Karpas-422 (cell line): ENCODE results near the gene PLAC9. TPM values are rescaled to one million over a fixed set of nuclear protein-coding genes. Genes with fewer than 3 reads are reported as not detected.

ENCODE experiments used
- DNase-seq: peaks from one replicate; pipeline ENCODE4 v3.0.0-alpha.2; 2015
- H2AFZ ChIP-seq: fragments of 200-600 bp; sonication (generic); 2 replicates; pipeline ENCODE4 v1.6.1; 2014; ENCODE audit warnings: antibody characterized with exemption, low read length, mixed read lengths
- H3K27ac ChIP-seq: fragments of 200-600 bp; sonication (generic); 2 replicates; pipeline ENCODE4 v1.5.1; 2014; ENCODE audit warnings: mild to moderate bottlenecking, low read length, moderate library complexity
- H3K27me3 ChIP-seq: fragments of 200-600 bp; sonication (generic); 2 replicates; pipeline ENCODE4 v1.6.1; 2014; ENCODE audit warnings: low read length, mixed read lengths
- H3K36me3 ChIP-seq: fragments of 200-600 bp; sonication (generic); 2 replicates; pipeline ENCODE4 v1.6.1; 2014; ENCODE audit warnings: low read length, mixed read lengths; ENCODE audit not compliant: insufficient read depth
- H3K4me1 ChIP-seq: fragments of 200-600 bp; sonication (generic); 2 replicates; pipeline ENCODE4 v1.6.1; 2014; ENCODE audit warnings: mild to moderate bottlenecking, low read length, mixed read lengths
- H3K4me2 ChIP-seq: fragments of 200-600 bp; sonication (generic); 2 replicates; pipeline ENCODE4 v1.6.1; 2014; ENCODE audit warnings: low read length, low read depth, mild to moderate bottlenecking; ENCODE audit not compliant: poor library complexity, severe bottlenecking
- H3K4me3 ChIP-seq: fragments of 200-600 bp; sonication (generic); 2 replicates; pipeline ENCODE4 v1.5.1; 2014; ENCODE audit warnings: mild to moderate bottlenecking, antibody characterized with exemption, low read length, mixed read lengths
- H3K79me2 ChIP-seq: fragments of 200-600 bp; sonication (generic); 2 replicates; pipeline ENCODE4 v1.6.1; 2014; ENCODE audit warnings: mild to moderate bottlenecking, low read length, mixed read lengths
- H3K9ac ChIP-seq: fragments of 200-600 bp; sonication (generic); 2 replicates; pipeline ENCODE4 v1.6.0; 2014; ENCODE audit warnings: low read length
- H3K9me2 ChIP-seq: fragments of 200-600 bp; sonication (generic), shearing (Covaris generic); replicated peaks from 2 replicates; pipeline ENCODE4 v1.6.0; 2014; ENCODE audit warnings: mild to moderate bottlenecking, low read length, moderate library complexity; ENCODE audit not compliant: insufficient read depth
- H3K9me3 ChIP-seq: fragments of 300-700, 200-600 bp; sonication (generic); 2 replicates; pipeline ENCODE4 v1.6.1; 2014; ENCODE audit warnings: low read length, mixed read lengths
- H4K20me1 ChIP-seq: fragments of 200-600 bp; sonication (generic); 2 replicates; pipeline ENCODE4 v1.6.1; 2014; ENCODE audit warnings: mild to moderate bottlenecking, antibody characterized with exemption, low read length, low read depth; ENCODE audit not compliant: insufficient read depth
- total RNA-seq: library from RNA; depleted of rRNA; stranded (reverse); fragments of >200 nt; shearing (Covaris generic); gene quantifications from 2 replicates; pipeline ENCODE4 v1.2.3, GENCODE V29; 2014; ENCODE audit warnings: low replicate concordance

PLAC9 gene
- total RNA-seq, 1 experiment from 2014 or later = not detected

- no peak overlapping the region for H2AFZ ChIP-seq
- peaks cover 8% of the 10 kb centered on the region; the same call in 1 of the 2 replicates for H3K79me2 ChIP-seq
- H3K36me3 ChIP-seq = no peaks in the 10 kb centered on the region
- no peaks in the 10 kb centered on the region for H3K9me3 ChIP-seq
- no peaks in the 10 kb centered on the region for H4K20me1 ChIP-seq
- DNase-seq = no peak
- H3K9ac ChIP-seq = no peak overlapping the region
- H3K4me3 ChIP-seq = no peak overlapping the region
- no peak overlapping the region for H3K4me2 ChIP-seq
- H3K9me2 ChIP-seq = no peaks in the 10 kb centered on the region
- no peaks in the 10 kb centered on the region for H3K4me1 ChIP-seq
- H3K27me3 ChIP-seq = no peaks in the 10 kb centered on the region
- H3K27ac ChIP-seq = no peak overlapping the region
Measured at GRCh38 chr10:80167471-80168161, 35.1 kb downstream of the PLAC9 start.

- Histone ChIP-seq H3K4me2 (no peak overlapping the region), H3K4me3 (no peak overlapping the region), H3K9me2 (no peaks in the 10 kb centered on the region), H3K27me3 (no peaks in the 10 kb centered on the region), H3K9me3 (no peaks in the 10 kb centered on the region), H4K20me1 (no peaks in the 10 kb centered on the region), H2AFZ (no peak overlapping the region), H3K9ac (no peak overlapping the region), H3K79me2 (peaks cover 8% of the 10 kb centered on the region; the same call in 1 of the 2 replicates), H3K4me1 (no peaks in the 10 kb centered on the region), H3K36me3 (no peaks in the 10 kb centered on the region), H3K27ac (no peak overlapping the region)
- DNase-seq = no peak
Measured at GRCh38 chr10:80168162-80168511, 35.6 kb downstream of the PLAC9 start.

GRCh38 chr10:80168679-80169380 is 36.3 kb downstream of the PLAC9 start:
- H4K20me1 ChIP-seq = no peaks in the 10 kb centered on the region
- H3K27me3 ChIP-seq = no peaks in the 10 kb centered on the region
- no peak overlapping the region for H3K9ac ChIP-seq
- peak; percentile 66 for DNase-seq
- H3K4me2 ChIP-seq = no peak overlapping the region
- H3K79me2 ChIP-seq = peaks cover 11% of the 10 kb centered on the region; the same call in 1 of the 2 replicates
- no peaks in the 10 kb centered on the region for H3K9me2 ChIP-seq
- no peak overlapping the region for H3K27ac ChIP-seq
- no peak overlapping the region for H3K4me3 ChIP-seq
- no peaks in the 10 kb centered on the region for H3K4me1 ChIP-seq
- no peaks in the 10 kb centered on the region for H3K9me3 ChIP-seq
- no peaks in the 10 kb centered on the region for H3K36me3 ChIP-seq
- no peak overlapping the region for H2AFZ ChIP-seq

GRCh38 chr10:80170026-80170425 is 37.5 kb downstream of the PLAC9 start:
- no peak for DNase-seq
- no peak overlapping the region for H2AFZ ChIP-seq
- H3K27me3 ChIP-seq = no peaks in the 10 kb centered on the region
- H3K9me3 ChIP-seq = no peaks in the 10 kb centered on the region
- H3K4me3 ChIP-seq = no peak overlapping the region
- no peak overlapping the region for H3K9ac ChIP-seq
- no peak overlapping the region for H3K4me2 ChIP-seq
- H3K27ac ChIP-seq = no peak overlapping the region
- H3K79me2 ChIP-seq = peaks cover 17% of the 10 kb centered on the region
- no peaks in the 10 kb centered on the region for H3K9me2 ChIP-seq
- H4K20me1 ChIP-seq = no peaks in the 10 kb centered on the region
- no peaks in the 10 kb centered on the region for H3K4me1 ChIP-seq
- H3K36me3 ChIP-seq = no peaks in the 10 kb centered on the region

GRCh38 chr10:80170641-80171040 is 38.1 kb downstream of the PLAC9 start:
- DNase-seq = no peak
- Histone ChIP-seq H3K9me2 (no peaks in the 10 kb centered on the region), H3K4me2 (no peak overlapping the region), H3K4me3 (no peak overlapping the region), H3K36me3 (no peaks in the 10 kb centered on the region), H2AFZ (no peak overlapping the region), H4K20me1 (no peaks in the 10 kb centered on the region), H3K9me3 (no peaks in the 10 kb centered on the region), H3K9ac (no peak overlapping the region), H3K27ac (no peak overlapping the region), H3K79me2 (peaks cover 20% of the 10 kb centered on the region), H3K4me1 (no peaks in the 10 kb centered on the region), H3K27me3 (no peaks in the 10 kb centered on the region)

- no peak overlapping the region for H2AFZ ChIP-seq
- no peak overlapping the region for H3K27ac ChIP-seq
- H3K9ac ChIP-seq = no peak overlapping the region
- no peaks in the 10 kb centered on the region for H3K4me1 ChIP-seq
- H3K4me2 ChIP-seq = no peak overlapping the region
- H4K20me1 ChIP-seq = no peaks in the 10 kb centered on the region
- peaks cover 23% of the 10 kb centered on the region for H3K79me2 ChIP-seq
- no peak for DNase-seq
- H3K27me3 ChIP-seq = no peaks in the 10 kb centered on the region
- H3K9me2 ChIP-seq = no peaks in the 10 kb centered on the region
- no peaks in the 10 kb centered on the region for H3K36me3 ChIP-seq
- no peak overlapping the region for H3K4me3 ChIP-seq
- no peaks in the 10 kb centered on the region for H3K9me3 ChIP-seq
Measured at GRCh38 chr10:80171248-80171660, 38.7 kb downstream of the PLAC9 start.

- Histone ChIP-seq H3K79me2 (peaks cover 39% of the 10 kb centered on the region), H3K27me3 (no peaks in the 10 kb centered on the region), H4K20me1 (no peaks in the 10 kb centered on the region), H3K4me1 (no peaks in the 10 kb centered on the region), H3K9me3 (no peaks in the 10 kb centered on the region), H3K36me3 (no peaks in the 10 kb centered on the region), H3K9ac (no peak overlapping the region), H2AFZ (no peak overlapping the region), H3K9me2 (no peaks in the 10 kb centered on the region), H3K4me3 (no peak overlapping the region), H3K4me2 (no peak overlapping the region), H3K27ac (no peak overlapping the region)
- DNase-seq = no peak
Measured at GRCh38 chr10:80172896-80173295, 40.4 kb downstream of the PLAC9 start.

- DNase-seq = no peak
- Histone ChIP-seq H2AFZ (no peak overlapping the region), H3K27ac (no peak overlapping the region), H3K27me3 (no peaks in the 10 kb centered on the region), H3K9me2 (no peaks in the 10 kb centered on the region), H3K4me2 (no peak overlapping the region), H3K9me3 (no peaks in the 10 kb centered on the region), H3K4me1 (no peaks in the 10 kb centered on the region), H3K79me2 (peaks cover 44% of the 10 kb centered on the region), H3K4me3 (no peak overlapping the region), H3K36me3 (no peaks in the 10 kb centered on the region), H3K9ac (no peak overlapping the region), H4K20me1 (no peaks in the 10 kb centered on the region)
Measured at GRCh38 chr10:80173466-80173865, 40.9 kb downstream of the PLAC9 start.
